Activated naive CD4-positive, alpha-beta T cell treated with anti-CD3 and anti-CD28 coated beads, Interleukin-2, amount 50 U/mL, for 72 hours (primary cell): ENCODE data around the gene OR4C45. TPM values are rescaled to one million over a fixed set of nuclear protein-coding genes. Genes with fewer than 3 reads are reported as not detected.
"Not testable (repeated sequence)": the region's sequence is repeated elsewhere in the genome, so short reads cannot be mapped to it uniquely, and the experiment has no call there.

ENCODE experiments used
- ATAC-seq, 2 donors: fragments of 150-1000 bp; cut with Tn5 transposase; 2 replicates each; pipeline ENCODE4 v1.10.0; 2021; ENCODE audit warnings: mild to moderate bottlenecking in 2 of 2, moderate library complexity in 2 of 2
- DNase-seq, 2 donors: peaks; one replicate each; pipeline ENCODE4 v3.0.0; 2021 to 2022; ENCODE audit warnings: low spot score in 2 of 2
- H3K27ac Mint-ChIP-seq, 2 donors: one replicate each; pipeline ENCODE4 v1.8.0; 2022; ENCODE audit warnings: mild to moderate bottlenecking in 2 of 2, mixed read lengths in 2 of 2
- H3K36me3 Mint-ChIP-seq, 2 donors: one replicate each; pipeline ENCODE4 v1.8.0; 2022; ENCODE audit warnings: mixed read lengths in 2 of 2
- H3K9me3 Mint-ChIP-seq, 2 donors: one replicate each; pipeline ENCODE4 v1.8.0; 2022; ENCODE audit warnings: mixed read lengths in 2 of 2
- total RNA-seq, 2 donors: library from RNA; stranded (reverse); gene quantifications; one replicate each; pipeline ENCODE4 v1.2.3, GENCODE V29; 2022

OR4C45 gene
- not detected for total RNA-seq

DNA sequence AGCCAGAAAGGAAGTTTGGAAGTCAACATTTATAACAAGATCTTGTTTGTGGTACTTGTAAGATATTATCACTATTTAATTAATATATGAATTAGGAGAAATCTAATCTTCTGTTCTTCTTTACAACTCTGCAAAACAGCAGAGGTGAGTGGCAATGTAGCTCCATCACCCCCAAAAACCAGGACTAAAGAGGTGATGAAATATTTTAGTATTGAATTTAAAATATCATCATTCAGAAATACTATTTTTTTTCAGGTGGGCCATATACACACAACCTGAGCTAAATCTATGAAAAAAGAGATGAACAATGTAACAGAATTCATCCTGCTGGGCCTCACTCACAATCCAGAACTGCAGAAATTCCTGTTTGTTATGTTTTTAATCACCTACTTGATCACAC lies at the start of gene OR4C45:
Gene OR4C45 (plus strand): TSS at position 301 of the 400 bp plus-strand sequence.
- peaks cover 5 to 29% of the 10 kb centered on the region in 2 donors for H3K9me3 Mint-ChIP-seq
- ATAC-seq (no peak), DNase-seq (no peak)
- H3K36me3 Mint-ChIP-seq, result no peaks in the 10 kb centered on the region
- H3K27ac Mint-ChIP-seq, result no peak within 1 kb of the TSS

DNA sequence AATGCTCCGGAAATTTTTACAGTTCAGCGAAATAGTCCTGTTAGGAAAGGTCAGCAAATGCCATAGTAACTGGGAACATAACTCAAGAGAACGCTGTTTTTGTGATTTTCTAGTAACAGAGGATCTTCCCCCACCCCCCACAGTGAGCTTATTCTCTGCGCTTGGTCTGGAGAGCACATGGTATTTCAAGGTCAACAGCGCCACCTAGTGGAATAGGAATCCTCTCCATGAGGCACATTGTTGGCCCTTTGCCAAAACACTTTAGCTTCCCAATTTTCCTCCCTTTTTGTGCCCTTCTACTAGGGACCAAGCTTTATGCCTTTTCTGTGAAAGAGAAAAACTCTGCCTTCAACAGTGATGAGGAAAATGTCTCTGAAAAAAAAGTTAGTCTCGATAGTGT lies 37.1 kb upstream of the OR4C45 start:
- ATAC-seq, result no peak
- peak in 1 of 2 donors; percentile 55 for DNase-seq
- Mint-ChIP-seq H3K36me3 (peaks cover 0 to 12% of the 10 kb centered on the region in 2 donors), H3K27ac (no peak overlapping the region), H3K9me3 (peaks cover 9 to 10% of the 10 kb centered on the region in 2 donors)

DNA sequence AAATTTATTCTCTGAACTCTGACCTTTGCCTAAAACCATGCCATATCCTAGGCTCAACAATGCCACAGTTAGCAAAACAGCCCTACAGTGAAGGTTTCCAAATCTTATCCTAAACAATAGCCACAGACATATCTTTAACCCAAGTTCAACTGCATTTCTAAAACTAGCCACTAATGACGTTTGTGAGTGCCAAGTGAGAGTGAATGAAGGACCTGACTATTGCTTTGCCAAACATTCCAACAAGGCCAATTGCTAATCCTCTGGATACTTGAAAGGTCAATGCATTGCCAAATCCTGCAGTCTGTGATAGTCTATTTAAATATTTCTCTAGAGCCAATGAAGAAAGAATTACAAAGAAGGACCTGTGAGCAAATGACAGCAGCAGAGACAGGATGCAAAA lies 2.5 kb upstream of the OR4C45 start:
- Mint-ChIP-seq H3K9me3 (peaks cover 17 to 42% of the 10 kb centered on the region in 2 donors), H3K36me3 (peaks cover 0 to 7% of the 10 kb centered on the region in 2 donors), H3K27ac (no peak overlapping the region)
- DNase-seq (no peak), ATAC-seq (no peak)

DNA sequence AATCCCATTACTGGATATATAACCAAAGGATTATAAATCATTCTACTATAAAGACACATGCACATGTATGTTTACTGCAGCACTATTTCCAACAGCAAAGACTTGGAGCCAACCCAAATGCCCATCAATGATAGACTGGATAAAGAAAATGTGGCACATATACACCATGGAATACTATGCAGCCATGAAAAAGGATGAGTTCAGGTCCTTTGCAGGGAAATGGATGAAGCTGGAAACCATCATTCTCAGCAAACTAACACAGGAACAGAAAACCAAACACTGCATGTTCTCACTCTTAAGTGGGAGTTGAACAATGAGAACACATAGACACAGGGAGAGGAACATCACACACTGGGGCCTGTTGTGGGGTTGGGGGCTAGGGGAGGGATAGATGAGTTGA lies 3.6 kb downstream of the OR4C45 start:
- DNase-seq, ATAC-seq, H3K27ac Mint-ChIP-seq, H3K36me3 Mint-ChIP-seq: not testable (repeated sequence)
- peaks cover 10 to 15% of the 10 kb centered on the region in 2 donors for H3K9me3 Mint-ChIP-seq

DNA sequence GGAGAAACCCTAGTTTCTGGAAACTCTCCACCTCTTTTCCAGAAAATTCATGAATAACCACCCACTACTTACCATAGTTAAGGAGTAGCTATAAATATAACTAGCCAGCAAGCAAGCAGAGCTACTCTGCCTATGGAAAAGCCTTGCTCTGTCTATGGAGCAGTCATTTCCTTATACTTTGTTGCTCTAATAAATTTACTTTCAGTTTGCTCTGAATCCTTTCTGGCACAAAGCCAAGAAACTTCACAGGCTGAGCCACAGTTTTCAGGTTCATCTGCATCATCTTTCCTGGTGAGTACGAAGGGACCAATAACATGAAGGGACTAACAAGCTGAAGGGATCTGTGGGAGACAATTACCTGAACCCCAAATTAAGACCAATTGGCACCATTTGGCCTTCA lies 4.6 kb downstream of the OR4C45 start:
- H3K9me3 Mint-ChIP-seq, result peaks cover 10 to 15% of the 10 kb centered on the region in 2 donors
- DNase-seq (no peak), ATAC-seq (no peak)
- H3K27ac Mint-ChIP-seq, result no peak overlapping the region
- H3K36me3 Mint-ChIP-seq, result peaks cover 0 to 5% of the 10 kb centered on the region in 2 donors

DNA sequence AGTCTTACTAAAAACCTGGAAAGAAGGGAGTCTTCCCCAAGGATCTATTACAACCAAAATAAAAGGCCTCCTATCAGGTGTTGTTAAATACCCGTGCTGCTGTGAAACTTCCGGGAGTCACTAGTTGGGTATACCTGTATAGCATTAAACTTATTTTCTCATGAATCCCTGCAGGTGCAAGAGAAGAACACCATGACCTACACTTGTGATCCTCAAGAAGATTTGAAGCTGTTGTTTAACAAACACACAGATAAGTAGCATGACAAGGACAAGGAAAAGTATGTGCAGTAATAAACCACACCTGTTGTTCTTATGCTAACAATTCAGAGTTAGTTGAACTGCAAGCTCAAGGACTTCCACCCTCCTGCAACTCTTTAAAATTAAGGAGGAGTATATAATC lies 12.0 kb downstream of the OR4C45 start:
- ATAC-seq, result no peak
- Mint-ChIP-seq H3K9me3 (peaks cover 0 to 7% of the 10 kb centered on the region in 2 donors), H3K36me3 (no peaks in the 10 kb centered on the region), H3K27ac (no peak overlapping the region)
- no peak for DNase-seq

DNA sequence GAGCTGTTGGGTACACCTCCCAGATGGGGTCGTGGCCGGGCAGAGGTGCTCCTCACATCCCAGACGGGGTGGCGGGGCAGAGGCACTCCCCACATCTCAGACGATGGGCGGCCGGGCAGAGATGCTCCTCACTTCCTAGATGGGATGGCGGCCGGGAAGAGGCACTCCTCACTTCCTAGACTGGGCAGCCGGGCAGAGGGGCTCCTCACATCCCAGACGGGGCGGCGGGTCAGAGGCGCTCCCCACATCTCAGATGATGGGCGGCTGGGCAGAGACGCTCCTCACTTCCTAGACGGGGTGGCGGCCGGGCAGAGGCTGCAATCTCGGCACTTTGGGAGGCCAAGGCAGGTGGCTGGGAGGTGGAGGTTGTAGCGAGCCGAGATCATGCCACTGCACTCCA lies 30.4 kb downstream of the OR4C45 start:
- Mint-ChIP-seq H3K36me3 (peaks cover 0 to 11% of the 10 kb centered on the region in 2 donors), H3K9me3 (peaks cover 16 to 21% of the 10 kb centered on the region in 2 donors)
- not testable (repeated sequence) for H3K27ac Mint-ChIP-seq, ATAC-seq, DNase-seq

DNA sequence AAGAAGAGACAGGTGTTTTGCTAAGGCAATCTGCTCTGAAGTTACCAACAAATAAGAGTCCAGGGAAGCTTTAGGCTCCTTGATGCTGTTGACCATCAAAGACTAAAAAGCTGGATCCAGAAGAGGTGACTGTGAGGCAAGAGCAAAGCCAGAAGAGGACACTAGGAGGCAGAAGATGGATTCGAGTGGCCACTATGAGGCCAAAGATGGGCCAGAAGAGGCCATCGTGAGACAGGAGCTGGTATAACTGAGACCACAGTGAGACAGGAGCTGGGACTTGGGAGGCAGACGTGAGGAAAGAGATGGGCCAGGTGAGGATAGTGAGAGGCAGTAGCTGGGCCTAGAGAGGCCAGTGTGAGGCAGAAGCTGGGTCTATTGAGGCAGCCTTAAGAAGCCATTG lies 37.7 kb downstream of the OR4C45 start:
- H3K9me3 Mint-ChIP-seq, result peaks cover 45 to 56% of the 10 kb centered on the region in 2 donors
- H3K36me3 Mint-ChIP-seq, result peaks cover 48 to 56% of the 10 kb centered on the region in 2 donors
- DNase-seq (no peak), ATAC-seq (no peak)
- H3K27ac Mint-ChIP-seq, result no peak overlapping the region

DNA sequence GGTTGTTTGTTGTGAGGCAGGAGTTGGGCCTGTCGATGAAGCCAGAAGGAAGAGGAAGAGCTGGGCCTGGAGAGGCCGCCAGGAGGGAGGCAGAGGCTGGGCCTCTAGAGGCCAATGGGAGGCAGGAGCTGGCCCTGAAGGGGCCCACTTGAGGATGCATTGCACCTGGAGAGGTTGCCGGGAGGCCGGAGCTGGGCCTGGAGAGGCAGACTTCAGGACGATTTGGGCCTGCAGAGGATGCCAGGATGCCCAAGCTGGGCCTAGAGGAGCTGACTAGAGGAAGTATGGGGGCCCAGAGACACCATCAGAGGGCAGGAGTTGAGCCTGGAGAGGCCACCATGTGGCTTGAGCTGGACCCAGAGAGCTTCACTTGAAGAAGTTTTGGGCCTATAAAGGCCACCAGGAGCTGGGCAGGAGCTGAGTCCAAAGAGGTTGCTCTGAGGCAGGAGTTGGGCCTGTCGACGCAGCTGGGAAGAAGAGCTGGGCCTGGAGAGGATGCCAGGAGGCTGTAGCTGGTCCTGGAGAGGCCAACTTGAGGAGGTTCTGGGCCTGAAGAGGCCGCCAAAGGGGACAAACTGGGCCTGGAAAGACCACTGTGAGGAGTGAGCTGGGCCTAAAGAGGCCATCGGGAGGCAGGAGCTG lies 39.0 kb downstream of the OR4C45 start:
- peaks cover 58 to 64% of the 10 kb centered on the region in 2 donors for H3K36me3 Mint-ChIP-seq
- DNase-seq, result no peak
- H3K9me3 Mint-ChIP-seq, result peaks cover 47 to 56% of the 10 kb centered on the region in 2 donors
- ATAC-seq, result no peak
- H3K27ac Mint-ChIP-seq, result no peak overlapping the region

DNA sequence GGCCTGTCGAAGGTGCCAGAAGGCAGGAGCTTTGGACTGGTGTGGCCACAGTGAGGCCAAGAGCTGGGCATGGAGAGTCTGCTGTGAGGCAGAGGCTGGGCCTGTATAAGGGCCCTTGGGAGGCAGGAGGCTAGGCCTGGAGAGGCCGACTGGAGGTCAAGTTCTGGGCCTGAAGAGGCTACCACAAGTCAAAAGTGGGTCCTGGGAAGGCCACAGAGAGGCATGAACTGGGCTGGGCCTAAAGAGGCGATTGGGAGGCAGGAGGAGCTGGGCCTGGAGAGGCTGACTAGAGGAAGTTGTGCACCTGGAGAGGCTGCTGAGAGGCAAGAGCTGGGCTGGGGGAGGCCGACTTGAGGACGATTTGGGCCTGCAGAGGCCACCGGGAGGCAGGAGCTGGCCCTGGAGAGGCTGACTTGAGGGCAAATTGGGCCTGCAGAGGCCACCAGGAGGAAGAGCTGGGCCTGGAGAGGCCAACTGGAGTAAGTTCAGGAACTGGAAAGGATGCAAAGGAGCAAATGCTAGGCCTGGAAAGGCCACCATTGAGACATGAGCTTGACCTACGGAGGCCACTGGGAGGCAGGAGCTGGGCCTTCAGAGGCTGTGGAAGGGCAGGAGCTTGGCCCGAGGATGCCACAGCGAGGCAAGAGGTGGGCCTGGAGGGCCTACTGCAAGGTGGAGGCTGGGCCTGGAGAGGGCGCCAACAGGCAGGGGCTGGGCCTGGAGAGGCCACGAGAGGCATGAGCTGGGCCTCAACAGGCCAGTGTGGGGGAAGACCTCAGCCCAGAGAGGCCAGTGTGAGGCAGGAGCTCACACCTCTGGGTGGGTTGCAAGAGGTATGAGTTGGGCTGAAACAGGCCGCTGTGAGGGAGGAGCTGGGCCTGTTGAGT lies 39.8 kb downstream of the OR4C45 start:
- DNase-seq (no peak), ATAC-seq (no peak)
- H3K36me3 Mint-ChIP-seq, result peaks cover 65 to 72% of the 10 kb centered on the region in 2 donors
- no peak overlapping the region for H3K27ac Mint-ChIP-seq
- peaks cover 54 to 64% of the 10 kb centered on the region in 2 donors for H3K9me3 Mint-ChIP-seq

DNA sequence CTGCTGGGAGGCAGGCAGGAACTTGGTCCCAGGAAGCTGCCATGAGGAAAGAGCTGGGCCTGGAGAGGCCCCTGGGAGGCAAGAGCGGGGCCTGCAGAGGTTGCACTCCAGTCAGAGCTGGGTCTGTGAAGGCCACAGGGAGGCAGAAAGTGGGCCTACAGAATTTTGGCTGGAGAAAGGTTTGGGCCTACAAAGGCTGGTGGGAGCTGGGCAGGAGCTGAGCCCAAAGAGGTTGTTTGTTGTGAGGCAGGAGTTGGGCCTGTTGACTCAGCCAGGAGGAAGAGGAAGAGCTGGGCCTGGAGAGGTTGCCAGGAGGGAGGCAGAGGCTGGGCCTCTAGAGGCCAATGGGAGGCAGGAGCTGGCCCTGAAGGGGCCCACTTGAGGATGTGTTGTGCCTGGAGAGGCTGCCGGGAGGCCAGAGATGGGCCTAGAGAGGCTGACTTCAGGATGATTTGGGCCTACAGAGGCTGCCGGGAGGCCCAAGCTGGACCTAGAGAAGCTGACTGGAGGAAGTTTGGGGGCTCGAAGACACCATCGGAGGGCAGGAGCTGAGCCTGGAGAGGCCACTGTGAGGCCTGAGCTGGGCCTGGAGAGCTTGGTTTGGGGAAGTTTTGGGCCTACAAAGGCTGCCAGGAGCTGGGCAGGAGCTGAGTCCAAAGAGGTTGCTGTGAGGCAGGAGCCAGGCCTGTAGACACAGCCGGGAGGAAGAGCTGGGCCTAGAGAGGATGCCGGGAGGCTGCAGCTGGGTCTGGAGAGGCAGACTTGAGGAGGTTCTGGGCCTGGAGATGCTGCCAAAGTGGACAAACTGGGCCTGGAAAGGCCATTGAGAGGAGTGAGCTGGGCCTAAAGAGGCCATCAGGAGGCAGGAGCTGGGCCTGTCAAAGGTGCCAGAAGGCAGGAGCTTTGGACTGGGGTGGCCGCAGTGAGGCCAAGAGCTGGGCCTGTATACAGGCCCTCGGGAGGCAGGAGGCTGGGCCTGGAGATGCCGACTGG lies 40.7 kb downstream of the OR4C45 start:
- peaks cover 62 to 72% of the 10 kb centered on the region in 2 donors for H3K9me3 Mint-ChIP-seq
- H3K36me3 Mint-ChIP-seq, result peaks cover 68 to 77% of the 10 kb centered on the region in 2 donors
- no peak overlapping the region for H3K27ac Mint-ChIP-seq
- ATAC-seq (no peak), DNase-seq (no peak)

DNA sequence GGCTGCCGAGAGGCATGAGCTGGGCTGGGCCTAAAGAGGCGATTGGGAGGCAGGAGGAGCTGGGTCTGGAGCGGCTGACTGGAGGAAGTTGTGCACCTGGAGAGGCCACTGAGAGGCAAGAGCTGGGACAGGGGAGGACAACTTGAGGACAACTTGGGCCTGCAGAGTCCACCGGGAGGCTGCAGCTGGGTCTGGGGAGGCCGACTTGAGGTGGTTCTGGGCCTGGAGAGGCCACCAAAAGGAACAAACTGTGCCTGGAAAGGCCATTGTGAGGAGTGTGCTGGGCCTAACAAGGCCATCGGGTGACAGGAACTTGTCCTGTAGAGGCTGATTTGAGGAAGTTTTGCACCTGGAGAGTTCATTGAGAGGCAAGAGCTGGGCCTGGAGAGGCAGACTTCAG lies 41.5 kb downstream of the OR4C45 start:
- DNase-seq (no peak), ATAC-seq (no peak)
- peaks cover 62 to 73% of the 10 kb centered on the region in 2 donors for H3K9me3 Mint-ChIP-seq
- H3K27ac Mint-ChIP-seq, result no peak overlapping the region
- H3K36me3 Mint-ChIP-seq, result peaks cover 68 to 77% of the 10 kb centered on the region in 2 donors

DNA sequence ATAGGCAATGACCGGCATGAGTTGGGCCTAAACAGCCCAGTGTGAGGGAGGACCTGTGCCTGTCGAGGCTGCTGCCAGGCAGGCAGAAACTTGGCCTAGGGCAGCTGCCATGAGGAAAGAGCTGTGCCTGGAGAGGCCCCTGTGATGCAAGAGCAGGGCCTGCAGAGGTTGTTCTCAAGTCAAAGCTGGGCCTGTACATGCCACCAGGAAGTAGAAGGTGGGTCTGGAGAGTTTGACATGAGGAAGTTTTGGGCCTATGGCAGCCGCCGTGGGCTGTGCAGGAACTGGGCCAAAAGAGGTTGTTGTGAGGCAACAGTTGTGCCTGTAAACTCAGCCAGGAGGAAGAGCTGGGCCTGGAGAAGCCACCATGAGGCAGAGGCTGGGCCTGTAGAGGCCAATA lies 43.2 kb downstream of the OR4C45 start:
- H3K36me3 Mint-ChIP-seq, result peaks cover 64 to 70% of the 10 kb centered on the region in 2 donors
- H3K27ac Mint-ChIP-seq, result peak overlapping the region in 1 of 2 donors; percentile 37
- DNase-seq (no peak), ATAC-seq (no peak)
- peaks cover 59 to 63% of the 10 kb centered on the region in 2 donors for H3K9me3 Mint-ChIP-seq

DNA sequence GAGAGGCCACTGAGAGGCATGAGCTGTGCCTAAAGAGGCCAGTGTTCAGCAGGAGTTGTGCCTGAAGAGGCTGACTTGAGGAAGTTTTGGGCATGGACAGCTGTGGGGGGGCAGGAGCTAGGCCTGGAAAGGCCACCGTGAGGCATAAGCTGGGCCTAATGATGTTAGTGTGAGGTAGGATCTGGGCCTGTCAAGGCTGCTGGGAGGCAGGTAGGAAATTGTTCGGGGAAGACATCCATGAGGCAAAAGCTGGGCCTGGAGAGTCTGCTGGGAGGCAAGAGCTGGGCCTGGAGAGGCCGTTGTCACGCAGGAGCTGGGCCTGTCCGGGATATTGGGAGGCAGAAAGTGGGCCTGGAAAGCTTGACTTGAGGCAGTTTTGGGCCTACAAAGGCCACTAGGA lies 44.9 kb downstream of the OR4C45 start:
- Mint-ChIP-seq H3K27ac (no peak overlapping the region), H3K9me3 (peaks cover 46 to 50% of the 10 kb centered on the region in 2 donors), H3K36me3 (peaks cover 47 to 53% of the 10 kb centered on the region in 2 donors)
- DNase-seq (no peak), ATAC-seq (no peak)

DNA sequence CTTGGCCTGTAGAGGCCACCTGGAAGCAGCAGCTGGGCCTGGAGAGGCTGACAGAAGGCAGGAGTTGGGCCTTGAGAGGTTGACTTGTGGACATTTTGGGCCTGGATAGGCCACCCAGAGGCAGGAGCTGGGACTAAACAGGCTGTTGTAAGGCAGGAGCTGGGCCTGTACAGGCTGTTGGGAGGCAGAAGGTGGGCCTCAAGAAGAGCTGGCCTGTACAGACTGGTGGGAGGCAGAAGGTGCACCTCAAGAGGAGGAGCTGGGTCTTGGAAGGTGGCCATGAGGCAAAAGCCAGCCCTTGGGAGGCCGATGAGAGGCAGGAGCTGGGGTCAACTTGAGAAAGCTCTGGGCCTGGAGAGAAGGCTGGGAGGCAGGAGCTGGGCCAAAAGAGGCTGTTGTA lies 45.3 kb downstream of the OR4C45 start:
- no peak for DNase-seq
- ATAC-seq, result no peak
- Mint-ChIP-seq H3K9me3 (peaks cover 46 to 48% of the 10 kb centered on the region in 2 donors), H3K36me3 (peaks cover 43 to 50% of the 10 kb centered on the region in 2 donors), H3K27ac (no peak overlapping the region)

DNA sequence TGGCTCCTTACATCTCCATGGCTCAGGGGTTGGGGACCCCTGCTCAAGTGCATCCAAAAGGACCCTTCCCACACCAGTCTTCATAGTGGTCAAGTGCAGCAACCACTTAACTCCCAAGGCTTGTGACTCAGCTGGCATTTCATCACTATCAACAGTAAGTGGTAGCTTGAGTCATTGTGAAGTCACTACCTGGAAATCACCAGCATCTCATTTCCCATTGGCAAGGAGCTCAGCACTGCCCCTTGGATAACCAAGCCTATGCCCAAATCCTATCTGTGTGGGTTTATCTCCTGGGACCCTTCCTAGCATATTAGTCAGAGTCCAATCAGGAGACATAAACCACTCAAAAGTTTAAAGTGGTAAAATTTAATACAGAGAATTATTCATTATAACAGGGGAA lies 46.3 kb downstream of the OR4C45 start:
- ATAC-seq, H3K27ac Mint-ChIP-seq: not testable (repeated sequence)

More for the DNA sequence above, 46.3 kb downstream of the OR4C45 start:
- H3K36me3 Mint-ChIP-seq, result peaks cover 34 to 41% of the 10 kb centered on the region in 2 donors
- peaks cover 49 to 50% of the 10 kb centered on the region in 2 donors for H3K9me3 Mint-ChIP-seq
- not testable (repeated sequence) for DNase-seq
